HepG2 (cell line): ENCODE measurements around the gene RPL41. TPM values are rescaled to one million over a fixed set of nuclear protein-coding genes. Genes with fewer than 3 reads are reported as not detected.
A peak's percentile ranks its signal among the peaks of the same experiment; 100 is the strongest.

Experiments
- ATRX ChIP-seq: sonication (generic); formaldehyde crosslinking; IDR thresholded peaks from 2 replicates; pipeline ENCODE4 v1.4.0; 2020; ENCODE audit warnings: missing genetic modification reagents, borderline replicate concordance
- CHD4 ChIP-seq: fragments of 200-600 bp; sonication (generic); IDR thresholded peaks from 2 replicates; pipeline ENCODE4 v1.7.0; 2017; ENCODE audit warnings: mild to moderate bottlenecking, low read length, borderline replicate concordance
- MXD4 ChIP-seq: IDR thresholded peaks from 2 replicates; pipeline ENCODE4 v1.6.1; 2016; ENCODE audit warnings: mild to moderate bottlenecking, missing biosample characterization, missing genetic modification reagents
- NFRKB ChIP-seq: fragments of 450-650 bp; IDR thresholded peaks from 2 replicates; pipeline ENCODE4 v1.6.1; 2017
- PBX3 ChIP-seq: sonication (generic); formaldehyde crosslinking; IDR thresholded peaks from 2 replicates; pipeline ENCODE4 v1.8.1; 2023; ENCODE audit warnings: missing genetic modification reagents, inconsistent platforms, borderline replicate concordance
- TFAP4 ChIP-seq: sonication (generic); IDR thresholded peaks from 2 replicates; pipeline ENCODE4 v1.6.1; 2016; ENCODE audit warnings: low read depth, borderline replicate concordance
- YY1 ChIP-seq: IDR thresholded peaks from 2 replicates; pipeline ENCODE4 v1.6.1; 2011; ENCODE audit warnings: low read length, low read depth, moderate library complexity, mild to moderate bottlenecking; ENCODE audit not compliant: insufficient read depth, insufficient replicate concordance
- ZBTB20 ChIP-seq: sonication (generic); formaldehyde crosslinking; IDR thresholded peaks from 2 replicates; pipeline ENCODE4 v1.8.1; 2023; ENCODE audit warnings: missing genetic modification reagents, low read depth, mild to moderate bottlenecking, borderline replicate concordance
- ZBTB38 ChIP-seq: sonication (generic); formaldehyde crosslinking; IDR thresholded peaks from 2 replicates; pipeline ENCODE4 v1.5.1; 2020; ENCODE audit warnings: mild to moderate bottlenecking, missing genetic modification reagents
- ZBTB40 ChIP-seq, 2 experiments: fragments of 450-650 bp in 1 of 2; sonication (generic) in 1 of 2; formaldehyde crosslinking in 1 of 2; IDR thresholded peaks; 2 replicates each; pipeline versions ENCODE4 v1.6.1 to v1.8.0; 2016 to 2022; ENCODE audit warnings: antibody characterized with exemption in 1 of 2, mild to moderate bottlenecking in 1 of 2, missing genetic modification reagents in 1 of 2
- ZFP37 ChIP-seq: sonication (generic); formaldehyde crosslinking; IDR thresholded peaks from 2 replicates; pipeline ENCODE4 v1.4.0; 2020; ENCODE audit warnings: missing genetic modification reagents, borderline replicate concordance
- ZNF18 ChIP-seq: sonication (generic); formaldehyde crosslinking; IDR thresholded peaks from 2 replicates; pipeline ENCODE4 v1.8.0; 2022; ENCODE audit warnings: mild to moderate bottlenecking, missing genetic modification reagents; ENCODE audit not compliant: insufficient replicate concordance
- ZNF30 ChIP-seq: sonication (generic); formaldehyde crosslinking; IDR thresholded peaks from 2 replicates; pipeline ENCODE4 v1.5.0; 2020; ENCODE audit warnings: mild to moderate bottlenecking, missing genetic modification reagents
- ZNF501 ChIP-seq: sonication (generic); formaldehyde crosslinking; IDR thresholded peaks from 2 replicates; pipeline ENCODE4 v1.5.1; 2020; ENCODE audit warnings: mild to moderate bottlenecking, moderate library complexity, missing genetic modification reagents
- ZNF704 ChIP-seq: sonication (generic); formaldehyde crosslinking; IDR thresholded peaks from 2 replicates; pipeline ENCODE4 v1.8.1; 2023; ENCODE audit warnings: mild to moderate bottlenecking, inconsistent platforms, moderate library complexity, missing genetic modification reagents, borderline replicate concordance
- polyA plus RNA-seq, 8 experiments: library from polyadenylated mRNA; depleted of rRNA in 3 of 8; stranded (reverse) in 7 of 8; unstranded in 1 of 8; fragments of >200 nt; fragmentation: Illumina TruSeq in 4 of 8; extraction: Trizol in 4 of 8; gene quantifications; 2 replicates each; pipeline versions ENCODE4 v1.2.1 to v1.2.3, GENCODE V29; 2011 to 2016; ENCODE audit warnings: low read depth in 4 of 8, missing spikeins in 1 of 8, mixed read lengths in 1 of 8; ENCODE audit not compliant: insufficient read depth in 1 of 8
- total RNA-seq, 5 experiments: library from RNA; depleted of rRNA; stranded (reverse); fragments of >200 nt; fragmentation: Illumina TruSeq; extraction: Trizol; gene quantifications; 2 replicates each; pipeline ENCODE4 v1.2.3, GENCODE V29; 2016; ENCODE audit warnings: low read depth in 1 of 5

Gene RPL41
- total and polyA plus RNA-seq, 2 of the 13 experiments (the other 11 are each of a cell fraction or from before 2014, with no cell fraction given): 4,012 to 7,670 TPM

- TF ChIP-seq ZBTB40 (IDR thresholded peaks at IDR 0.05) (no peak), ZBTB40 (CRISPR knock-in tag; IDR thresholded peaks at IDR 0.05) (no peak), ZNF501 (CRISPR knock-in tag) (peak; percentile 56; the same call in 1 of the 2 replicates), ZNF30 (CRISPR knock-in tag) (no peak), CHD4 (peak; percentile 8; the same call in 1 of the 2 replicates), ATRX (CRISPR knock-in tag) (no peak), ZBTB20 (CRISPR knock-in tag) (no peak), TFAP4 (no peak), PBX3 (0 out of 2 replicates have a peak, but pooled peaks have one; percentile 26), ZFP37 (CRISPR knock-in tag) (0 out of 2 replicates have a peak, but pooled peaks have one; percentile 40), NFRKB (no peak), MXD4 (no peak), ZNF704 (CRISPR knock-in tag) (no peak), YY1 (peak; percentile 31), ZBTB38 (CRISPR knock-in tag) (0 out of 2 replicates have a peak, but pooled peaks have one; percentile 22), ZNF18 (CRISPR knock-in tag) (no peak)
These were observed 35.3 kb downstream of the RPL41 start (continued) for GRCh38 chr12:56151672-56152131.
